Measurements from ENCODE around the gene MBD3. TPM values are rescaled to one million over a fixed set of nuclear protein-coding genes. Genes with fewer than 3 reads are reported as not detected.

The MBD3 gene
- total RNA-seq, 1 experiment from 2014 or later: 65.6 TPM

DNA sequence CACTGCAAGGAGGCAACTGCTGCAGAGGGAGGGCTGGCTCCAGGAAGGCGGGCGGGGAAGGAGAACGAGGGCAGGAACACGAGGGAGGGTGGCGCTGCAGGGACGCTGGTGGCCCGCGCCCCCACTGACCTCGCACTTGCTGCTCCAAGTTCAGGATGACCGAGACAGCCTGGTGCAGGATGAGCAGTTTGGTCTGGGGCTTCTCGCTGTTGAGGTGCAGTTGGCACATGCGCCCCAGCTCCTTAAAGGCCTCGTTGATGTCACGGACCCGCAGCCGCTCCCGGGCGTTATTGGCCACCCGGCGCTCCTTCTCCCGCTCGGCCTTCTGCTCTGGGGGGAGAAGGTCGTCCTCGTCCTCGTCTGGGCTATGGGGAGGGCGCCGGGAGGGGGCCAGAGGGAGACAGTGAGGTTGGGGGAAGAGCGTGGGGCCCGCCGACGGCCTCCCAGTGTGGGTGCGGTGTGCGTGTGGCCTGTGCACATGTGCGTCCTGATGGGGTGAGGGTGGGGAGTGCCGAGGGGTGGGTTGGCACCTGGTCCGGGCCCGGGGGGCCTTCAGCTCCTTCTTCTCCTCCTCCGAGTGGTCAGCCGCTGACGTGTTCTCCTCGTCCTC lies 22.6 kb upstream of the MBD3 start:
- no peak overlapping the region for H3K4me3 Mint-ChIP-seq (ENCODE audit: low read depth, unreplicated experiment)
- CTCF ChIA-PET: no interaction called here
- DNase-seq: no peak
- H3K27me3 Mint-ChIP-seq (ENCODE audit: unreplicated experiment): no peaks in the 10 kb centered on the region
- TF ChIP-seq, protein P1, sequence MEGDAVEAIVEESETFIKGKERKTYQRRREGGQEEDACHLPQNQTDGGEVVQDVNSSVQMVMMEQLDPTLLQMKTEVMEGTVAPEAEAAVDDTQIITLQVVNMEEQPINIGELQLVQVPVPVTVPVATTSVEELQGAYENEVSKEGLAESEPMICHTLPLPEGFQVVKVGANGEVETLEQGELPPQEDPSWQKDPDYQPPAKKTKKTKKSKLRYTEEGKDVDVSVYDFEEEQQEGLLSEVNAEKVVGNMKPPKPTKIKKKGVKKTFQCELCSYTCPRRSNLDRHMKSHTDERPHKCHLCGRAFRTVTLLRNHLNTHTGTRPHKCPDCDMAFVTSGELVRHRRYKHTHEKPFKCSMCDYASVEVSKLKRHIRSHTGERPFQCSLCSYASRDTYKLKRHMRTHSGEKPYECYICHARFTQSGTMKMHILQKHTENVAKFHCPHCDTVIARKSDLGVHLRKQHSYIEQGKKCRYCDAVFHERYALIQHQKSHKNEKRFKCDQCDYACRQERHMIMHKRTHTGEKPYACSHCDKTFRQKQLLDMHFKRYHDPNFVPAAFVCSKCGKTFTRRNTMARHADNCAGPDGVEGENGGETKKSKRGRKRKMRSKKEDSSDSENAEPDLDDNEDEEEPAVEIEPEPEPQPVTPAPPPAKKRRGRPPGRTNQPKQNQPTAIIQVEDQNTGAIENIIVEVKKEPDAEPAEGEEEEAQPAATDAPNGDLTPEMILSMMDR (IDR thresholded peaks at IDR 0.05; ENCODE audit: unreplicated experiment): no peak
- H3K27ac Mint-ChIP-seq (ENCODE audit: unreplicated experiment): no peak overlapping the region
- no TSS peak for BruUV-seq (replicated peaks)
- H3K4me1 Mint-ChIP-seq (ENCODE audit: low read depth, unreplicated experiment): peaks cover 6% of the 10 kb centered on the region
- intact Hi-C loops (cut with micrococcal nuclease; ENCODE audit: unreplicated experiment): no loop called here
- peaks cover 40% of the 10 kb centered on the region for H3K36me3 Mint-ChIP-seq (ENCODE audit: insufficient read depth, unreplicated experiment)
- H3K9me3 Mint-ChIP-seq (ENCODE audit: low read depth, unreplicated experiment): no peaks in the 10 kb centered on the region

DNA sequence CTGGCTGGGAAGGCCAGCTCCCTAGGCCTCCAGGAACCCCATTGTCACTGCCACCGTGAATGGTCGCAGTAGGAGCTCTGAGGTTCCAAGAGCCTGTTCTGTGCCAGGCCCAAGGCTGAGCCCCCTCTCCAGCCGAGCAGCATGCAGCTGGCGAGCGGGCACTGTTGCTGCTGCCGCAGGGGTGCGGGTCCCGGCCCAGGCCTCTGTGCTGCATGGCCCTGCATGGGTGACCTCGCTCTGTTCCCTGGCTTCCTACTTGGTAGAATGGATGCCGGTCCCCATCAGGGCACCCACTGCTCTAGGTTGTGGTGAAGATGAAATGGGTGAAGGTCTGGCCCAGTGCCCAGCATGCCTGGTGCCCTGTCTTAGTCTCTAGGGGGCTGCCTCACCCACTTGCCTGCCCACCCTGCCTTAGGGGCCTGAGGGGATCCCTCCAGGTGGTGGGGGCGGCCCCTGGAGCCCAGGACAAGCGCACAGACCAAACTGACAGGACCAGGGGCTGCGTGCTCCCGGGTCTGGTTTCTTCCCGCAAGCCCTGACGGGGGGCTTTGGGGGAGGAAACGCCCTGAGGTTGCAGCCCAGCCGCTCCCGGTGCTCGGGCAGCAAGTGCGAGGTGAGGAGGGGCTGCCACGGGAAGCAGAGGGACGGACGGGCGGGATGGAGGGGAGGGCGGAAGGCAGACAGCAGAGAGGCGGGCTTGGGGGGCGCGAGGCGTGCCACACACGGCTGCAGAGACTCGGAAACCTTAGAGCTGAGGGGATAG lies 21.3 kb upstream of the MBD3 start:
- TF ChIP-seq, protein P1 (IDR thresholded peaks at IDR 0.05; ENCODE audit: unreplicated experiment): no peak
- BruUV-seq (replicated peaks): no TSS peak
- no peaks in the 10 kb centered on the region for H3K27me3 Mint-ChIP-seq (ENCODE audit: unreplicated experiment)
- CTCF ChIA-PET: no interaction called here
- H3K4me3 Mint-ChIP-seq (ENCODE audit: low read depth, unreplicated experiment): no peak overlapping the region
- intact Hi-C loops (cut with micrococcal nuclease; ENCODE audit: unreplicated experiment): no loop called here
- H3K36me3 Mint-ChIP-seq (ENCODE audit: insufficient read depth, unreplicated experiment): peaks cover 40% of the 10 kb centered on the region
- no peak for DNase-seq
- H3K4me1 Mint-ChIP-seq (ENCODE audit: low read depth, unreplicated experiment): peaks cover 6% of the 10 kb centered on the region
- H3K9me3 Mint-ChIP-seq (ENCODE audit: low read depth, unreplicated experiment): no peaks in the 10 kb centered on the region
- no peak overlapping the region for H3K27ac Mint-ChIP-seq (ENCODE audit: unreplicated experiment)

DNA sequence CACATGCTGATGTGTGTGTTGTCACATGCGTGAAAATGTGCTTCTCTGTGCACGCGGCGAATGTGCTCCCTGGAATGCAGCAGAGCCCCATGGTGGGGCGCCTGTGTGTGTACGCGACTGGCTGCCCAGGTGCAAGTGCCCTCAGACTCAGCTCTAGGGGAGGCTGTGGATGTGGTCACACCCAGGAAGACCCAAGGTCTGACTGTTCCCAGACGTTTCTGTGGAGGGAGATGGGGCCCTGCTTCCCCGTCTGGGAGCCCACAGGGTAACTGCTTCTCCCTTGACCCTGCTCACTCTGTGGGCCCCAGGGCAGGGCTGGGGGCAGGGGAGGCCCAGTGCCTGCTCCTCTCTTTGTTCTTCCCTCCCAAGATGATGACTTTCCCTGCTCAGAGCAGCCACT lies 20.5 kb upstream of the MBD3 start:
- DNase-seq: no peak
- TF ChIP-seq, protein P1 (IDR thresholded peaks at IDR 0.05; ENCODE audit: unreplicated experiment): no peak
- intact Hi-C loops (cut with micrococcal nuclease; ENCODE audit: unreplicated experiment): no loop called here
- Mint-ChIP-seq H3K36me3 (ENCODE audit: insufficient read depth, unreplicated experiment) (peaks cover 37% of the 10 kb centered on the region), H3K27ac (ENCODE audit: unreplicated experiment) (no peak overlapping the region), H3K27me3 (ENCODE audit: unreplicated experiment) (no peaks in the 10 kb centered on the region), H3K4me1 (ENCODE audit: low read depth, unreplicated experiment) (peaks cover 2% of the 10 kb centered on the region), H3K9me3 (ENCODE audit: low read depth, unreplicated experiment) (no peaks in the 10 kb centered on the region), H3K4me3 (ENCODE audit: low read depth, unreplicated experiment) (no peak overlapping the region)
- CTCF ChIA-PET: no interaction called here
- BruUV-seq (replicated peaks): no TSS peak

DNA sequence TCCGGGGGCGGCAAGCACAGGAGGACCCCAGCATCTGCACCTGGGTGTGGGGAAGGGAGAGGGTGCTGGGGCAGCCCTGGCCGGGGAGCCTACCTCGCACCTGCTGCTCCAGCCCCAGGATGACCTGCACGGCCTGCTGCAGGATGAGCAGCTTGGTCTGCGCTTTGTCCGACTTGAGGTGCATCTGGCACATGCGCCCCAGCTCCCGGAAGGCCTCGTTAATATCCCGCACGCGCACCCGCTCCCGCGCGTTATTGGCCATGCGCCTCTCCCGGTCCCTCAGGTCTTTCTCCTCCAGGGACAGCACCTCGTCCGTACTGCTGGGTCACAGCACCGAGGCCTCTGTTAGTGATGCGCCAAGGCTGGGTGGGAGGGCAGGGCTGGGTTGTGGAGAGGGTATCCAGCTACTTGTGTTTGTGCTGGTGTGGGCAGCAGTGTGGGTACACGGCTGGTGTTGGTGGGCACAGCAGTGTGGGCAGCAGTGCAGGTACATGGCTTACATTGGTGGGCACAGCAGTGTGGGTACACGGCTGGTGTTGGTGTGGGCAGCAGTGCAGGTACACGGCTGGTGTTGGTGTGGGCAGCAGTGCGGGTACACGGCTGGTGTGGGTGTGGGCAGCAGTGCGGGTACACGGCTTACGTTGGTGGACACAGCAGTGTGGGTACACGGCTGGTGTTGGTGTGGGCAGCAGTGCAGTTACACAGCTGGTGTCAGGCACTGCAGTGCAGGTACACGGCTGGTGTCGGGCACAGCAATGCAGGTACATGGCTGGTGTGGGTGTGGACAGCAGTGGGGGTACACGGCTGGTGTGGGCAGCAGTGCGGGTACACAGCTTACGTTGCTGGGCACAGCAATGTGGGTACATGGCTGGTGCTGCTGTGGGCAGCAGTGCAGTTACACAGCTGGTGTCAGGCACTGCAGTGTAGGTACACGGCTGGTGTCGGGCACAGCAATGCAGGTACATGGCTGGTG lies 19.7 kb upstream of the MBD3 start:
- intact Hi-C loops (cut with micrococcal nuclease; ENCODE audit: unreplicated experiment): no loop called here
- Mint-ChIP-seq H3K36me3 (ENCODE audit: insufficient read depth, unreplicated experiment) (peaks cover 34% of the 10 kb centered on the region), H3K9me3 (ENCODE audit: low read depth, unreplicated experiment) (no peaks in the 10 kb centered on the region), H3K27me3 (ENCODE audit: unreplicated experiment) (no peaks in the 10 kb centered on the region), H3K4me1 (ENCODE audit: low read depth, unreplicated experiment) (no peaks in the 10 kb centered on the region), H3K27ac (ENCODE audit: unreplicated experiment) (no peak overlapping the region), H3K4me3 (ENCODE audit: low read depth, unreplicated experiment) (no peak overlapping the region)
- BruUV-seq (replicated peaks): no TSS peak
- TF ChIP-seq, protein P1 (IDR thresholded peaks at IDR 0.05; ENCODE audit: unreplicated experiment): no peak
- CTCF ChIA-PET: no interaction called here
- DNase-seq: no peak
